Tibial nerve (tissue), 4 donors: ENCODE measurements around the gene MPG.

Source experiments
- CTCF ChIP-seq, 5 experiments: fragments of 200-600 bp in 3 of 5; fragments of 450-650 bp in 2 of 5; sonication (generic) in 3 of 5; IDR thresholded peaks; one replicate each; pipeline ENCODE4 v1.5.1; 2016 to 2019; ENCODE audit warnings: antibody characterized with exemption in 5 of 5, mild to moderate bottlenecking in 3 of 5, moderate library complexity in 2 of 5
- EP300 ChIP-seq, 2 donors: sonication (generic); formaldehyde crosslinking; IDR thresholded peaks; one replicate each; pipeline ENCODE4 v1.6.1; 2017; ENCODE audit warnings: antibody characterized with exemption in 2 of 2, mild to moderate bottlenecking in 1 of 2
- POLR2A ChIP-seq, 2 donors: fragments of 450-650 bp; IDR thresholded peaks; one replicate each; pipeline ENCODE4 v1.6.1; 2017; ENCODE audit warnings: antibody characterized with exemption in 2 of 2, mild to moderate bottlenecking in 2 of 2, moderate library complexity in 2 of 2

DNA sequence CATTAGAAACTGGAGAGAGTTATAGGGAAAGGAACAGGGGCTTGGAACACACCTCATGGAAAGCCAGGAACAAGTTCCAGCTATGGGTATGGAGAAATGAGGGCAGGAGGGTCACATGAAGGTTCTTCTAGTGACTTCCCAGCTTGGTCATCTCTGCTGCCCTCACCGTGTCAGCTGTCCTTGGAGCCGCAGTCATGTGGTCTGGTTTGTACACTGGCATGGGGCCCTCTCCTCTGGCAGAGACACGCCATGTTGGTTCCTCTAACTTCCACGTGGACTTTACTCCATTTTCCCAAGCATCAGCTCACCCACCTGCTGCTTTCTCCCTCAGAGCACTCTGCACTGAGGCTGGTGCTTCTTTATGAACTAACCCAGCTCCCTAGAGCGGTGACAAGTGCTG is 26.3 kb downstream of the MPG start:
- TF ChIP-seq EP300 (IDR thresholded peaks at IDR 0.05) (no peak), POLR2A (IDR thresholded peaks at IDR 0.05) (no peak), CTCF (IDR thresholded peaks at IDR 0.05) (no peak)
